ENCODE results near the gene TCERG1L. TPM values are rescaled to one million over a fixed set of nuclear protein-coding genes. Genes with fewer than 3 reads are reported as not detected.

Gene TCERG1L
- total RNA-seq, 1 experiment from 2014 or later = not detected

DNA sequence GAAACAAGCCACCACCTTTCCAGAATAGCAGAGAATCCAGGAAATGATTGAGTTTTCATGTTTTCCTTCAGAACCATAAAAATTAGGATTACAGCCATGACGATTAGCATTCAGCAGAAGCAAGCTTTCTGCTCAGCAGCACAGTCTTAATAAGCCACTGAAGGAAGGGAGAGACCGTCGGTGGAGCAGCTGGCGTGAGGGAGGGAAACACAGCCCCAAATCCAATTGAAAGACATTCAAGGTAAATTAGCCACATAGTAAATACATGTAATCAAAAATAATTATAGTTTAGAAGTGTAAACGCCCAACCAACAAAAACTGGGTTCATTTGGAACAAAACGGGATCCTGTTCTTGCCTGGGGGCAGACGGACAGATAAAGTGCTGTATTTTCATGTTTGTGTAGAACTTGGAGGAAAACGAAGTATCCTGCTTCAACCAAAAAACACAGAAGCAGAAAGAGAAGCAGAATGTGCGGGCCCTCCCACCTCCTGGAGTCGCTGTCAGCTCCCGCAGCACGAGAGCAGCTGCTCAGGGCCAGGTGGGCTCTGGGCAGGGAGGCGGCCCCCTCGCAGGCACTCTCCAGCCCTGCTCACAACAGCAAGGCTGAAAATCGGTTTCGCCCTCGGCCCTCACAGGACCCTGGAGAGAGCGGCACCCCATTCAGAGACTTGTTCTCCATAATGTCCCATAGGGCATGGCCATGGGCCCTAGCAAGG is 84.9 kb downstream of the TCERG1L start:
- DNase-seq = no peak
- Histone ChIP-seq H3K9me2 (ENCODE audit: insufficient read depth) (no peaks in the 10 kb centered on the region), H3K4me1 (replicated peaks; ENCODE audit: insufficient read depth) (no peaks in the 10 kb centered on the region), H3K4me2 (no peak overlapping the region), H3K79me2 (ENCODE audit: low read depth) (no peaks in the 10 kb centered on the region), H3K4me3 (no peak overlapping the region), H3K36me3 (ENCODE audit: low read depth) (no peaks in the 10 kb centered on the region), H3K27ac (no peak overlapping the region), H4K20me1 (ENCODE audit: insufficient read depth) (no peaks in the 10 kb centered on the region), H3K27me3 (ENCODE audit: insufficient read depth, low read depth) (peaks cover 67% of the 10 kb centered on the region), H2AFZ (no peak overlapping the region), H3K9me3 (ENCODE audit: insufficient read depth, low read depth) (no peaks in the 10 kb centered on the region), H3F3A (ENCODE audit: insufficient read depth, low read depth) (no peaks in the 10 kb centered on the region)
- no TSS peak for BruUV-seq (replicated peaks)
- intact Hi-C loops (cut with micrococcal nuclease; ENCODE audit: unreplicated experiment) = no loop called here
- POLR2A ChIA-PET (ENCODE audit: unreplicated experiment) = no interaction called here
- CTCF ChIA-PET = no interaction called here
- no peak for TF ChIP-seq EZH2 (IDR thresholded peaks at IDR 0.05; ENCODE audit: low read depth)
- TF ChIP-seq, protein P1, sequence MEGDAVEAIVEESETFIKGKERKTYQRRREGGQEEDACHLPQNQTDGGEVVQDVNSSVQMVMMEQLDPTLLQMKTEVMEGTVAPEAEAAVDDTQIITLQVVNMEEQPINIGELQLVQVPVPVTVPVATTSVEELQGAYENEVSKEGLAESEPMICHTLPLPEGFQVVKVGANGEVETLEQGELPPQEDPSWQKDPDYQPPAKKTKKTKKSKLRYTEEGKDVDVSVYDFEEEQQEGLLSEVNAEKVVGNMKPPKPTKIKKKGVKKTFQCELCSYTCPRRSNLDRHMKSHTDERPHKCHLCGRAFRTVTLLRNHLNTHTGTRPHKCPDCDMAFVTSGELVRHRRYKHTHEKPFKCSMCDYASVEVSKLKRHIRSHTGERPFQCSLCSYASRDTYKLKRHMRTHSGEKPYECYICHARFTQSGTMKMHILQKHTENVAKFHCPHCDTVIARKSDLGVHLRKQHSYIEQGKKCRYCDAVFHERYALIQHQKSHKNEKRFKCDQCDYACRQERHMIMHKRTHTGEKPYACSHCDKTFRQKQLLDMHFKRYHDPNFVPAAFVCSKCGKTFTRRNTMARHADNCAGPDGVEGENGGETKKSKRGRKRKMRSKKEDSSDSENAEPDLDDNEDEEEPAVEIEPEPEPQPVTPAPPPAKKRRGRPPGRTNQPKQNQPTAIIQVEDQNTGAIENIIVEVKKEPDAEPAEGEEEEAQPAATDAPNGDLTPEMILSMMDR (conservative IDR thresholded peaks at IDR 0.05) = no peak

- Histone ChIP-seq H3K9me2 (ENCODE audit: insufficient read depth) (no peaks in the 10 kb centered on the region), H3K27ac (no peak overlapping the region), H3K4me1 (replicated peaks; ENCODE audit: insufficient read depth) (no peaks in the 10 kb centered on the region), H3K27me3 (ENCODE audit: insufficient read depth, low read depth) (peaks cover 75% of the 10 kb centered on the region), H2AFZ (no peak overlapping the region), H3K4me3 (no peak overlapping the region), H3F3A (ENCODE audit: insufficient read depth, low read depth) (no peaks in the 10 kb centered on the region), H3K4me2 (no peak overlapping the region), H3K79me2 (ENCODE audit: low read depth) (no peaks in the 10 kb centered on the region), H3K36me3 (ENCODE audit: low read depth) (no peaks in the 10 kb centered on the region), H3K9me3 (ENCODE audit: insufficient read depth, low read depth) (no peaks in the 10 kb centered on the region), H4K20me1 (ENCODE audit: insufficient read depth) (no peaks in the 10 kb centered on the region)
- ChIA-PET CTCF (no interaction called here), POLR2A (ENCODE audit: unreplicated experiment) (no interaction called here)
- intact Hi-C loops (cut with micrococcal nuclease; ENCODE audit: unreplicated experiment) = no loop called here
- DNase-seq = no peak
- no TSS peak for BruUV-seq (replicated peaks)
- TF ChIP-seq, protein P1 (conservative IDR thresholded peaks at IDR 0.05) = no peak
- no peak for TF ChIP-seq EZH2 (IDR thresholded peaks at IDR 0.05; ENCODE audit: low read depth)
Observed at GRCh38 chr10:131224106-131224505, 87.4 kb downstream of the TCERG1L start.

DNA sequence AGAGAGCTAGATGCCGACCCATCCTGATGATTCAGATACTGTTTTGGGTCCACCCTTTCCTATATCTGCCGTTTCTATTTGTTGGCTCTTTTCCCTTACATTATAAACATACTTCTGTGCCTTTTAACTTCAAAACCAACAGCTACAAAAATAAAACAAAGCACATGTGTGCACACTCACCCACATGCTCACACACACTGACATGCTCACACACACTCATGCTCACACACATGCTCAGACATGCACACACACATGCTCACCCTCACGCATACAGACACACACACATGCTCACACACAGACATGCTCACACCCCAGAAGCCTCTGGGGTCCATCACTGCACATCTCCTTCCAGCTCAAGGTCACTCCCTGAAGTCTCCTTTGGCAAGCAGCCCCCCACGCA is 88.1 kb downstream of the TCERG1L start:
- Histone ChIP-seq H3K9me2 (ENCODE audit: insufficient read depth) (no peaks in the 10 kb centered on the region), H3K79me2 (ENCODE audit: low read depth) (no peaks in the 10 kb centered on the region), H3K9me3 (ENCODE audit: insufficient read depth, low read depth) (no peaks in the 10 kb centered on the region), H3F3A (ENCODE audit: insufficient read depth, low read depth) (no peaks in the 10 kb centered on the region), H4K20me1 (ENCODE audit: insufficient read depth) (no peaks in the 10 kb centered on the region), H3K4me3 (no peak overlapping the region), H3K27me3 (ENCODE audit: insufficient read depth, low read depth) (peaks cover 76% of the 10 kb centered on the region), H2AFZ (no peak overlapping the region), H3K27ac (no peak overlapping the region), H3K36me3 (ENCODE audit: low read depth) (no peaks in the 10 kb centered on the region), H3K4me1 (replicated peaks; ENCODE audit: insufficient read depth) (no peaks in the 10 kb centered on the region), H3K4me2 (no peak overlapping the region)
- no TSS peak for BruUV-seq (replicated peaks)
- ChIA-PET POLR2A (ENCODE audit: unreplicated experiment) (no interaction called here), CTCF (no interaction called here)
- no peak for TF ChIP-seq EZH2 (IDR thresholded peaks at IDR 0.05; ENCODE audit: low read depth)
- TF ChIP-seq, protein P1 (conservative IDR thresholded peaks at IDR 0.05) = no peak
- intact Hi-C loops (cut with micrococcal nuclease; ENCODE audit: unreplicated experiment) = no loop called here
- no peak for DNase-seq

Data from PC-9 (cell line).